ENCODE data around the gene PCYOX1L. TPM values are rescaled to one million over a fixed set of nuclear protein-coding genes. Genes with fewer than 3 reads are reported as not detected.

PCYOX1L gene
- polyA plus RNA-seq (19.5 and 21.1 TPM in 2 replicates), polyA minus RNA-seq (19.3 and 20.5 TPM in 2 replicates)

DNA sequence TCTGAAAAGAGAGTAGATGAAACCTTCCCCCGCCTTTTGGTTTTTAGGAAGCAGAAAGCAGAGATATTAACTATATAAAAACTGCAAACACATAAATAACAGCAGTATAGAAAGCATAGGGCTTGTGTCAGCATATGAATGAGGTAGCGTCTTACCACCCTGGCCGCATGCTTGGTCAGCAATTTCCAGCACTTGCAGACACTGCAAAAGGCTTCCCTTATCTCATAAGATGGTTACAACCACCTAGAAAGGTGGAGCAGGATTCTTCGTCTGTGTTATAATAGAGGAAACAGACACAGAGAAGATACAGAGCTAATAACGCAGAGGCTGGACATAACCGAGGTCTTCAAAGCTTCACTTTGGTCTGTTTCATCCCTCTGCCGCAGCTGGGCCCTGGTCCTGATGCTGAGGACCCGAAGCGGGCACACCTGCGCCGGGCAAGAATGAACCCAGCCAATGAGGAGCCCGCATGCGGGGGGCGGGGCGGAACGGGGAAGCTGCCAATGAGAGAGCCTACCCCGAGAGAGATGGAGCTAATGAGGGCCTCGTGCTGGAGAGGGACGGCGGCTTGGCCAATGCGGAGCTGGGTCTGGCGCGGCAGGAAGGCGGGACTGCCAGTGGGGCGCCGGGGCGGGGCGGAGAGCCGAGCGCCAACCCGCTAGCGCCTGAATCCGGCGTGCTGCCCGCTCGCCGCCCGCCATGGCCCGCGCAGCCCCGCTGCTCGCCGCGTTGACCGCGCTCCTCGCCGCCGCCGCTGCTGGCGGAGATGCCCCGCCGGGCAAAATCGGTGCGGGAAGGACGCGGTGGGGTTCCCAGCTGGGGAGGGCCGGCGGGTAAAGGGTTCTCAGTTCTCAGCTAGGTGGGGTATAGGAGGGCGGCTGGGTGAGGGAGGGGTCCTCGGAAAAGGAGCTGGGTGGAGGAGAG is at the start of gene PCYOX1L:
Gene PCYOX1L, plus strand, starts transcription at position 677 of the 924 bp plus-strand sequence. Its CDS starts 23 bp downstream, at position 700.
- peak within 1 kb of the TSS; percentile 77 for H3K9ac ChIP-seq (ENCODE audit: low read length)
- H4K20me1 ChIP-seq (ENCODE audit: insufficient read depth) = no peaks in the 10 kb centered on the region
- H3F3A ChIP-seq (ENCODE audit: insufficient read depth, low read length, poor library complexity, severe bottlenecking) = no peaks in the 10 kb centered on the region
- H3K79me2 ChIP-seq (replicated peaks; ENCODE audit: insufficient read depth, low read length) = no peaks in the 10 kb centered on the region
- no peaks in the 10 kb centered on the region for H3K36me3 ChIP-seq (ENCODE audit: insufficient read depth, low read length)
- H3K4me2 ChIP-seq (ENCODE audit: low read length) = peak within 1 kb of the TSS; percentile 98
- H3K27me3 ChIP-seq (ENCODE audit: insufficient read depth, low read depth, low read length) = no peaks in the 10 kb centered on the region
- H3K27ac ChIP-seq (ENCODE audit: low read length) = peak within 1 kb of the TSS; percentile 74
- peak within 1 kb of the TSS; percentile 93 for H2AFZ ChIP-seq (ENCODE audit: low read depth, low read length)
- H3K9me2 ChIP-seq (ENCODE audit: insufficient read depth, low read length) = no peaks in the 10 kb centered on the region
- TF ChIP-seq EP300 (conservative IDR thresholded peaks at IDR 0.05; ENCODE audit: poor library complexity, severe bottlenecking) (peak; percentile 65), TAF1 (IDR thresholded peaks at IDR 0.05; ENCODE audit: low read depth) (no peak), SMC3 (conservative IDR thresholded peaks at IDR 0.05; ENCODE audit: poor library complexity) (peak; percentile 30), RAD21 (conservative IDR thresholded peaks at IDR 0.05) (no peak), REST (IDR thresholded peaks at IDR 0.05; ENCODE audit: borderline replicate concordance) (no peak), CTCF (IDR thresholded peaks at IDR 0.05; ENCODE audit: poor library complexity, severe bottlenecking) (peak; percentile 43), EZH2 (IDR thresholded peaks at IDR 0.05; ENCODE audit: borderline replicate concordance, insufficient read depth, low read length, poor library complexity, severe bottlenecking) (no peak), MXI1 (conservative IDR thresholded peaks at IDR 0.05; ENCODE audit: poor library complexity, severe bottlenecking) (peak; percentile 96), POLR2AphosphoS5 (IDR thresholded peaks at IDR 0.05) (peak; percentile 56)
- no peaks in the 10 kb centered on the region for H3K9me3 ChIP-seq (ENCODE audit: low read length)
- H3K4me3 ChIP-seq (ENCODE audit: low read length) = peak within 1 kb of the TSS; percentile 83

GRCh38 chr5:149309354-149309753 is 48.5 kb upstream of the PCYOX1L start:
- TF ChIP-seq REST (IDR thresholded peaks at IDR 0.05; ENCODE audit: borderline replicate concordance) (no peak), EZH2 (IDR thresholded peaks at IDR 0.05; ENCODE audit: borderline replicate concordance, insufficient read depth, low read length, poor library complexity, severe bottlenecking) (no peak), SMC3 (conservative IDR thresholded peaks at IDR 0.05; ENCODE audit: poor library complexity) (no peak), POLR2AphosphoS5 (IDR thresholded peaks at IDR 0.05) (no peak), TAF1 (IDR thresholded peaks at IDR 0.05; ENCODE audit: low read depth) (no peak), RAD21 (conservative IDR thresholded peaks at IDR 0.05) (no peak), CTCF (IDR thresholded peaks at IDR 0.05; ENCODE audit: poor library complexity, severe bottlenecking) (no peak), MXI1 (conservative IDR thresholded peaks at IDR 0.05; ENCODE audit: poor library complexity, severe bottlenecking) (no peak), EP300 (conservative IDR thresholded peaks at IDR 0.05; ENCODE audit: poor library complexity, severe bottlenecking) (no peak)
- Histone ChIP-seq H3K9me2 (ENCODE audit: insufficient read depth, low read length) (no peaks in the 10 kb centered on the region), H4K20me1 (ENCODE audit: insufficient read depth) (no peaks in the 10 kb centered on the region), H3K4me3 (ENCODE audit: low read length) (no peak overlapping the region), H2AFZ (ENCODE audit: low read depth, low read length) (no peak overlapping the region), H3K4me2 (ENCODE audit: low read length) (no peak overlapping the region), H3K9me3 (ENCODE audit: low read length) (no peaks in the 10 kb centered on the region), H3F3A (ENCODE audit: insufficient read depth, low read length, poor library complexity, severe bottlenecking) (no peaks in the 10 kb centered on the region), H3K27ac (ENCODE audit: low read length) (no peak overlapping the region), H3K9ac (ENCODE audit: low read length) (no peak overlapping the region), H3K27me3 (ENCODE audit: insufficient read depth, low read depth, low read length) (no peaks in the 10 kb centered on the region), H3K36me3 (ENCODE audit: insufficient read depth, low read length) (no peaks in the 10 kb centered on the region), H3K79me2 (replicated peaks; ENCODE audit: insufficient read depth, low read length) (no peaks in the 10 kb centered on the region)

Data from neural cell (in vitro differentiated cells).